ENCODE data around the gene GATA5.

GATA5 gene

GRCh38 chr20:62470001-62470400 lies 5.8 kb downstream of the GATA5 start:
- Histone ChIP-seq H2BK15ac (ENCODE audit: low read depth, poor library complexity, severe bottlenecking) (no peak overlapping the region), H2BK12ac (ENCODE audit: low read length in 2 of 2) (no peak overlapping the region), H4K8ac (ENCODE audit: low read length) (no peak overlapping the region), H3K27ac (ENCODE audit: low read length, poor library complexity, severe bottlenecking) (no peak overlapping the region), H2BK5ac (ENCODE audit: low read depth, low read length, poor library complexity, severe bottlenecking) (no peak overlapping the region), H3K9me3 (ENCODE audit: control insufficient read depth, low read length) (no peaks in the 10 kb centered on the region), H3K9ac (ENCODE audit: low read length) (no peak overlapping the region), H2AK5ac (ENCODE audit: low read length, severe bottlenecking) (no peak overlapping the region), H4K91ac (ENCODE audit: low read length) (no peak overlapping the region), H2BK120ac (ENCODE audit: low read depth, low read length) (no peak overlapping the region), H3K14ac (ENCODE audit: low read length in 2 of 2) (no peak overlapping the region), H3K79me1 (replicated peaks; ENCODE audit: low read length, poor library complexity, severe bottlenecking) (no peaks in the 10 kb centered on the region), H3K18ac (ENCODE audit: low read depth in 1 of 2, low read length in 2 of 2) (no peak overlapping the region), H3K4me1 (ENCODE audit: control insufficient read depth, insufficient read depth, low read depth, low read length) (peaks cover 2% of the 10 kb centered on the region), H2AFZ (ENCODE audit: low read depth, low read length) (no peak overlapping the region), H3K27me3 (ENCODE audit: control insufficient read depth in 1 of 2, insufficient read depth in 1 of 2, low read length in 2 of 2) (peaks cover 59 to 77% of the 10 kb centered on the region in 2 experiments), H3K23ac (ENCODE audit: low read length in 2 of 2) (no peak overlapping the region), H3K36me3 (ENCODE audit: control insufficient read depth in 1 of 2, insufficient read depth in 2 of 2, low read depth in 1 of 2, low read length in 2 of 2) (no peaks in the 10 kb centered on the region), H3K4ac (ENCODE audit: low read depth in 1 of 2, low read length in 2 of 2) (no peak overlapping the region), H3K4me3 (ENCODE audit: insufficient read depth in 1 of 2, low read depth in 1 of 2, low read length in 2 of 2) (no peak overlapping the region), H3K4me2 (ENCODE audit: low read length, poor library complexity, severe bottlenecking) (no peak overlapping the region)
- 60% methylated on average over 18 of the region's 18 CpGs for WGBS
- DNase-seq: no peak

DNA sequence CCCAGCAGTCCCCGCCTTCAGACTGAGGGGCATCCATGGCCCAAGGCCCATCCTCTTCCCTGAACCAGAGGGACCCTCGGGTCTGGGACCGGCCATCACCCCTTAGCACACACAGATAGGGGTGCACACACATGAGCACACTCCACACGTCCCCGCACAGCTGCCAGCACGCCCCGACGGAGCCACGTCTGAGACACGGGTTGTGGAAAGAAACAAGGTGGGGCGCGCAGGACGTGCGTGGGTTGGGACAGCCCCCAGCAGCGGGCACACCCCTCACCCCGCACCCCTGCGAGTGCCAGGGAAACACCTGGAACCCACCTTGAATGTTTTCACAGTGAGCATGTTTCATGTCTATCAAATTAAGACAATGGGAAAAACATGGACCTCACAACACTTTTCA lies 6.4 kb downstream of the GATA5 start:
- H3K23ac ChIP-seq (ENCODE audit: low read length in 2 of 2): no peak overlapping the region
- H2AK5ac ChIP-seq (ENCODE audit: low read length, severe bottlenecking): no peak overlapping the region
- no peak overlapping the region for H3K4ac ChIP-seq (ENCODE audit: low read depth in 1 of 2, low read length in 2 of 2)
- H3K14ac ChIP-seq (ENCODE audit: low read length in 2 of 2): no peak overlapping the region
- H3K27ac ChIP-seq (ENCODE audit: low read length, poor library complexity, severe bottlenecking): no peak overlapping the region
- no peak overlapping the region for H4K91ac ChIP-seq (ENCODE audit: low read length)
- no peak overlapping the region for H4K8ac ChIP-seq (ENCODE audit: low read length)
- no peak overlapping the region for H3K4me3 ChIP-seq (ENCODE audit: insufficient read depth in 1 of 2, low read depth in 1 of 2, low read length in 2 of 2)
- H2BK12ac ChIP-seq (ENCODE audit: low read length in 2 of 2): no peak overlapping the region
- H3K4me2 ChIP-seq (ENCODE audit: low read length, poor library complexity, severe bottlenecking): no peak overlapping the region
- no peak overlapping the region for H3K18ac ChIP-seq (ENCODE audit: low read depth in 1 of 2, low read length in 2 of 2)
- no peak overlapping the region for H2BK15ac ChIP-seq (ENCODE audit: low read depth, poor library complexity, severe bottlenecking)
- H2AFZ ChIP-seq (ENCODE audit: low read depth, low read length): no peak overlapping the region
- H3K27me3 ChIP-seq (ENCODE audit: control insufficient read depth in 1 of 2, insufficient read depth in 1 of 2, low read length in 2 of 2): peaks cover 53 to 71% of the 10 kb centered on the region in 2 experiments
- no peaks in the 10 kb centered on the region for H3K36me3 ChIP-seq (ENCODE audit: control insufficient read depth in 1 of 2, insufficient read depth in 2 of 2, low read depth in 1 of 2, low read length in 2 of 2)
- H2BK120ac ChIP-seq (ENCODE audit: low read depth, low read length): no peak overlapping the region
- DNase-seq: no peak
- WGBS: 88% methylated on average over 17 of the region's 17 CpGs
- no peak overlapping the region for H3K9ac ChIP-seq (ENCODE audit: low read length)
- no peaks in the 10 kb centered on the region for H3K79me1 ChIP-seq (replicated peaks; ENCODE audit: low read length, poor library complexity, severe bottlenecking)
- H3K9me3 ChIP-seq (ENCODE audit: control insufficient read depth, low read length): no peaks in the 10 kb centered on the region
- no peak overlapping the region for H2BK5ac ChIP-seq (ENCODE audit: low read depth, low read length, poor library complexity, severe bottlenecking)
- H3K4me1 ChIP-seq (ENCODE audit: control insufficient read depth, insufficient read depth, low read depth, low read length): no peaks in the 10 kb centered on the region

GRCh38 chr20:62466806-62467537 lies 8.8 kb downstream of the GATA5 start:
- Histone ChIP-seq H3K23ac (ENCODE audit: low read length in 2 of 2) (no peak overlapping the region), H3K27me3 (ENCODE audit: control insufficient read depth in 1 of 2, insufficient read depth in 1 of 2, low read length in 2 of 2) (peaks cover 29 to 65% of the 10 kb centered on the region in 2 experiments), H2BK12ac (ENCODE audit: low read length in 2 of 2) (no peak overlapping the region), H2BK120ac (ENCODE audit: low read depth, low read length) (no peak overlapping the region), H3K4me3 (ENCODE audit: insufficient read depth in 1 of 2, low read depth in 1 of 2, low read length in 2 of 2) (no peak overlapping the region), H2BK15ac (ENCODE audit: low read depth, poor library complexity, severe bottlenecking) (no peak overlapping the region), H3K79me1 (replicated peaks; ENCODE audit: low read length, poor library complexity, severe bottlenecking) (no peaks in the 10 kb centered on the region), H3K4me1 (ENCODE audit: control insufficient read depth, insufficient read depth, low read depth, low read length) (no peaks in the 10 kb centered on the region), H3K18ac (ENCODE audit: low read depth in 1 of 2, low read length in 2 of 2) (no peak overlapping the region), H3K14ac (ENCODE audit: low read length in 2 of 2) (no peak overlapping the region), H4K91ac (ENCODE audit: low read length) (no peak overlapping the region), H2AK5ac (ENCODE audit: low read length, severe bottlenecking) (no peak overlapping the region), H2AFZ (ENCODE audit: low read depth, low read length) (no peak overlapping the region), H2BK5ac (ENCODE audit: low read depth, low read length, poor library complexity, severe bottlenecking) (no peak overlapping the region), H3K9me3 (ENCODE audit: control insufficient read depth, low read length) (no peaks in the 10 kb centered on the region), H4K8ac (ENCODE audit: low read length) (no peak overlapping the region), H3K4me2 (ENCODE audit: low read length, poor library complexity, severe bottlenecking) (no peak overlapping the region), H3K36me3 (ENCODE audit: control insufficient read depth in 1 of 2, insufficient read depth in 2 of 2, low read depth in 1 of 2, low read length in 2 of 2) (no peaks in the 10 kb centered on the region), H3K4ac (ENCODE audit: low read depth in 1 of 2, low read length in 2 of 2) (no peak overlapping the region), H3K27ac (ENCODE audit: low read length, poor library complexity, severe bottlenecking) (no peak overlapping the region), H3K9ac (ENCODE audit: low read length) (no peak overlapping the region)
- DNase-seq: no peak
- 84% methylated on average over 19 of the region's 19 CpGs for WGBS

DNA sequence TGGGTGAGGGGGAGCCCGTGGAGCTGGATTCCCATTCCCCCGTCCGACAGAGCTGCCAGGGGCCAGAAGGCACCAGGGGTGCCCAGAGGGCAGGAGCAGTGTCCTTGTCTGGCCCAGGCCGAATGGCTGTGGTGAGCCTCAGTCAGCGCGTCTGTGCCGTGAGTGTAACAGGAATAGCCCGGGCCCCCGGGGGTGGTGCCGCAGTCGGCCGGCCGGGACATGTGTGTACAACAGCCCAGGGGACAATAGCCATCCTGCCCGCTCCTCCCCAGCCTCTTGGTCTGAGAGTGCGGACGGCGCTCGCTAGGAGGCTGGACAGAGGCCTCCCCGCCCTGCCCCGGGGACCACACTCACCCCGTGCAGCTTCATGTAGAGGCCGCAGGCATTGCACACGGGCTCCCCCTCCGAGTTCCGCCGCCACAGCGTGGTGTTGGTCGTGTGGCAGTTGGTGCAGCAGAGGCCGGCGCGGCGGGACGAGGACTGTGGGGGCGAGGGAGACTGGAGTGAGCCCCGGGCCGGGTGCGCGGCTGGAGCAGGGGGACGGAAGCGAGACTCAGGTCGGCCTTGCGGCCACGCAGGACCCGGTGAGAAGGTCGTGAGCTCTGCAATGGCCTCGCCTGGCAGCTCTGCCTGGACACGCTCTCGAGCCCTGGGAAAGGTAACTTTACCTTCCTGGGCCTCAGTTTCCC lies 9.6 kb downstream of the GATA5 start:
- Histone ChIP-seq H2BK120ac (ENCODE audit: low read depth, low read length) (no peak overlapping the region), H2BK5ac (ENCODE audit: low read depth, low read length, poor library complexity, severe bottlenecking) (no peak overlapping the region), H3K4me2 (ENCODE audit: low read length, poor library complexity, severe bottlenecking) (no peak overlapping the region), H3K27ac (ENCODE audit: low read length, poor library complexity, severe bottlenecking) (no peak overlapping the region), H3K79me1 (replicated peaks; ENCODE audit: low read length, poor library complexity, severe bottlenecking) (no peaks in the 10 kb centered on the region), H3K36me3 (ENCODE audit: control insufficient read depth in 1 of 2, insufficient read depth in 2 of 2, low read depth in 1 of 2, low read length in 2 of 2) (no peaks in the 10 kb centered on the region), H3K27me3 (ENCODE audit: control insufficient read depth in 1 of 2, insufficient read depth in 1 of 2, low read length in 2 of 2) (peaks cover 27 to 66% of the 10 kb centered on the region in 2 experiments), H2BK15ac (ENCODE audit: low read depth, poor library complexity, severe bottlenecking) (no peak overlapping the region), H2AFZ (ENCODE audit: low read depth, low read length) (no peak overlapping the region), H2BK12ac (ENCODE audit: low read length in 2 of 2) (no peak overlapping the region), H3K18ac (ENCODE audit: low read depth in 1 of 2, low read length in 2 of 2) (no peak overlapping the region), H4K91ac (ENCODE audit: low read length) (no peak overlapping the region), H3K9ac (ENCODE audit: low read length) (no peak overlapping the region), H2AK5ac (ENCODE audit: low read length, severe bottlenecking) (no peak overlapping the region), H4K8ac (ENCODE audit: low read length) (no peak overlapping the region), H3K23ac (ENCODE audit: low read length in 2 of 2) (no peak overlapping the region), H3K4me1 (ENCODE audit: control insufficient read depth, insufficient read depth, low read depth, low read length) (no peaks in the 10 kb centered on the region), H3K9me3 (ENCODE audit: control insufficient read depth, low read length) (no peaks in the 10 kb centered on the region), H3K14ac (ENCODE audit: low read length in 2 of 2) (no peak overlapping the region), H3K4me3 (ENCODE audit: insufficient read depth in 1 of 2, low read depth in 1 of 2, low read length in 2 of 2) (no peak overlapping the region), H3K4ac (ENCODE audit: low read depth in 1 of 2, low read length in 2 of 2) (no peak overlapping the region)
- DNase-seq: no peak
- WGBS: 89% methylated on average over 48 of the region's 48 CpGs
